PC-3 (cell line): ENCODE results near the gene GABRR1. TPM values are rescaled to one million over a fixed set of nuclear protein-coding genes. Genes with fewer than 3 reads are reported as not detected.

Experiments
- ATAC-seq: fragments of 200-7000 bp; cut with Tn5 transposase; 2 replicates; pipeline ENCODE4 v1.9.1; 2020; ENCODE audit warnings: mild to moderate bottlenecking, moderate library complexity
- BruUV-seq: library from RNA; stranded (reverse); fragments of 400-500 nt; replicated peaks from 2 replicates; lab custom pipeline; 2021; lab: Mats Ljungman, UMichigan
- CTCF ChIA-PET: fragments of 300-600 bp; sonication (Branson Sonifier 250); formaldehyde crosslinking; loops from one replicate; lab custom pipeline; 2022; ENCODE audit warnings: antibody characterized with exemption; lab: Charles Lee
- POLR2A ChIA-PET: fragments of 300-600 bp; sonication (Branson Sonifier 250); formaldehyde crosslinking; loops from one replicate; lab custom pipeline; 2022; ENCODE audit warnings: antibody characterized with exemption; ENCODE audit not compliant: unreplicated experiment; lab: Charles Lee
- DNase-seq: peaks from one replicate; pipeline ENCODE4 v3.0.0-alpha.2; 2015
- H2AFZ ChIP-seq: fragments of 300-600 bp; sonication (generic); 2 replicates; pipeline ENCODE4 v1.6.0; 2016; ENCODE audit warnings: antibody characterized with exemption, low read length
- H3F3A ChIP-seq: fragments of 300-600 bp; sonication (generic); one replicate; pipeline ENCODE4 v1.6.0; 2017; ENCODE audit warnings: antibody characterized with exemption, low read length, control low read depth, mild to moderate bottlenecking; ENCODE audit not compliant: unreplicated experiment
- H3K27ac ChIP-seq: fragments of 300-600 bp; sonication (generic); 2 replicates; pipeline ENCODE4 v1.5.1; 2016; ENCODE audit warnings: mild to moderate bottlenecking, low read length
- H3K27me3 ChIP-seq: fragments of 300-600 bp; sonication (generic); 2 replicates; pipeline ENCODE4 v1.6.1; 2016; ENCODE audit warnings: low read length, mixed read lengths
- H3K36me3 ChIP-seq: fragments of 300-600 bp; sonication (generic); 2 replicates; pipeline ENCODE4 v1.6.1; 2016; ENCODE audit warnings: low read depth, mixed run types, low read length, mixed read lengths
- H3K4me1 ChIP-seq: fragments of 300-600 bp; sonication (generic); 2 replicates; pipeline ENCODE4 v1.5.1; 2016; ENCODE audit warnings: low read length; ENCODE audit not compliant: insufficient read depth
- H3K4me2 ChIP-seq: fragments of 300-600 bp; sonication (generic); 2 replicates; pipeline ENCODE4 v1.6.0; 2016; ENCODE audit warnings: low read length
- H3K4me3 ChIP-seq: fragments of 300-600 bp; sonication (generic); 2 replicates; pipeline ENCODE4 v1.5.1; 2016; ENCODE audit warnings: mild to moderate bottlenecking, low read length, mixed read lengths
- H3K79me2 ChIP-seq: fragments of 300-600 bp; sonication (generic); 2 replicates; pipeline ENCODE4 v1.6.1; 2017; ENCODE audit warnings: low read length, mixed read lengths
- H3K9ac ChIP-seq: fragments of 300-600 bp; sonication (generic); 2 replicates; pipeline ENCODE4 v1.6.0; 2016; ENCODE audit warnings: mild to moderate bottlenecking, low read length
- H3K9me2 ChIP-seq: fragments of 300-600 bp; sonication (generic); replicated peaks from 2 replicates; pipeline ENCODE4 v1.6.1; 2016; ENCODE audit warnings: mixed run types, low read length, mixed read lengths
- H3K9me3 ChIP-seq: fragments of 300-600 bp; sonication (generic); 2 replicates; pipeline ENCODE4 v1.6.1; 2016; ENCODE audit warnings: low read length, mixed read lengths
- H4K20me1 ChIP-seq: fragments of 300-600 bp; sonication (generic); 2 replicates; pipeline ENCODE4 v1.6.1; 2016; ENCODE audit warnings: low read length, mixed read lengths
- CTCF ChIP-seq: fragments of 300-600 bp; sonication (generic); conservative IDR thresholded peaks from 2 replicates; pipeline ENCODE4 v1.5.1; 2017; ENCODE audit warnings: antibody characterized with exemption, low read depth, mild to moderate bottlenecking, low read length
- EZH2 ChIP-seq: fragments of 300-600 bp; sonication (generic); IDR thresholded peaks from one replicate; pipeline ENCODE4 v1.6.1; 2017; ENCODE audit warnings: antibody characterized with exemption, mild to moderate bottlenecking, low read length; ENCODE audit not compliant: unreplicated experiment
- EZH2phosphoT487 ChIP-seq: fragments of 300-600 bp; sonication (generic); IDR thresholded peaks from 2 replicates; pipeline ENCODE4 v1.6.1; 2018; ENCODE audit warnings: mild to moderate bottlenecking, antibody characterized with exemption, low read length, borderline replicate concordance
- intact Hi-C: fragments of 100-400 bp; cut with micrococcal nuclease; formaldehyde crosslinking; loops from 2 replicates; pipeline ENCODE4 v1.9.0; 2023
- total RNA-seq: library from RNA; depleted of rRNA; stranded (reverse); fragments of >200 nt; gene quantifications from 2 replicates; pipeline ENCODE4 v1.2.3, GENCODE V29; 2014

The GABRR1 gene
- total RNA-seq, 1 experiment from 2014 or later: not detected

- H3K4me1 ChIP-seq: peaks cover 32% of the 10 kb centered on the region
- no peaks in the 10 kb centered on the region for H4K20me1 ChIP-seq
- H3K4me3 ChIP-seq: peak overlapping the region; percentile 87; the same call in 1 of the 2 replicates
- no peaks in the 10 kb centered on the region for H3K27me3 ChIP-seq
- H3K79me2 ChIP-seq: peaks cover 30% of the 10 kb centered on the region
- ChIA-PET CTCF (interaction anchor here (0.5 kb wide), 1 partner anchor 157 kb away, joined by 4 read pairs; no protein-coding TSS in a partner anchor), POLR2A (interaction anchor here (0.6 kb wide), 1 partner anchor 113 kb away, joined by 3 read pairs; no protein-coding TSS in a partner anchor)
- no peaks in the 10 kb centered on the region for H3F3A ChIP-seq
- no peak overlapping the region for H3K9ac ChIP-seq
- H3K4me2 ChIP-seq: peak overlapping the region; percentile 99
- no peak for ATAC-seq
- BruUV-seq: no TSS peak
- TF ChIP-seq CTCF: no peak
- TF ChIP-seq EZH2: no peak
- no peak for TF ChIP-seq EZH2phosphoT487
- H3K9me3 ChIP-seq: no peaks in the 10 kb centered on the region
- intact Hi-C loops: no loop called here
- H3K9me2 ChIP-seq: no peaks in the 10 kb centered on the region
- H2AFZ ChIP-seq: no peak overlapping the region
- H3K27ac ChIP-seq: no peak overlapping the region
- peak; percentile 44 for DNase-seq
- H3K36me3 ChIP-seq: no peaks in the 10 kb centered on the region
These were observed 72.7 kb downstream of the GABRR1 start for GRCh38 chr6:89144354-89144906.

GRCh38 chr6:89140347-89141156, 76.6 kb downstream of the GABRR1 start:
- no peaks in the 10 kb centered on the region for H3K27me3 ChIP-seq
- peaks cover 32% of the 10 kb centered on the region for H3K4me1 ChIP-seq
- no peak overlapping the region for H3K27ac ChIP-seq
- H3F3A ChIP-seq: no peaks in the 10 kb centered on the region
- no peak for ATAC-seq
- H3K9me3 ChIP-seq: no peaks in the 10 kb centered on the region
- BruUV-seq: no TSS peak
- no peaks in the 10 kb centered on the region for H4K20me1 ChIP-seq
- CTCF ChIA-PET: no interaction called here
- H3K9me2 ChIP-seq: no peaks in the 10 kb centered on the region
- no peaks in the 10 kb centered on the region for H3K79me2 ChIP-seq
- no peak overlapping the region for H2AFZ ChIP-seq
- no peaks in the 10 kb centered on the region for H3K36me3 ChIP-seq
- intact Hi-C loops: no loop called here
- peak; percentile 6 for DNase-seq
- no peak for TF ChIP-seq EZH2phosphoT487
- no peak for TF ChIP-seq CTCF
- no peak for TF ChIP-seq EZH2
- H3K4me3 ChIP-seq: no peak overlapping the region
- H3K4me2 ChIP-seq: no peak overlapping the region
- POLR2A ChIA-PET: no interaction called here
- H3K9ac ChIP-seq: no peak overlapping the region
